Karpas-422 (cell line): ENCODE data around the gene FARP2. TPM values are rescaled to one million over a fixed set of nuclear protein-coding genes. Genes with fewer than 3 reads are reported as not detected.
"Not testable (repeated sequence)": the region's sequence is repeated elsewhere in the genome, so short reads cannot be mapped to it uniquely, and the experiment has no call there.

ENCODE experiments used
- DNase-seq: peaks from one replicate; pipeline ENCODE4 v3.0.0-alpha.2; 2015
- H2AFZ ChIP-seq: fragments of 200-600 bp; sonication (generic); 2 replicates; pipeline ENCODE4 v1.6.1; 2014; ENCODE audit warnings: antibody characterized with exemption, low read length, mixed read lengths
- H3K27ac ChIP-seq: fragments of 200-600 bp; sonication (generic); 2 replicates; pipeline ENCODE4 v1.5.1; 2014; ENCODE audit warnings: mild to moderate bottlenecking, low read length, moderate library complexity
- H3K27me3 ChIP-seq: fragments of 200-600 bp; sonication (generic); 2 replicates; pipeline ENCODE4 v1.6.1; 2014; ENCODE audit warnings: low read length, mixed read lengths
- H3K36me3 ChIP-seq: fragments of 200-600 bp; sonication (generic); 2 replicates; pipeline ENCODE4 v1.6.1; 2014; ENCODE audit warnings: low read length, mixed read lengths; ENCODE audit not compliant: insufficient read depth
- H3K4me1 ChIP-seq: fragments of 200-600 bp; sonication (generic); 2 replicates; pipeline ENCODE4 v1.6.1; 2014; ENCODE audit warnings: mild to moderate bottlenecking, low read length, mixed read lengths
- H3K4me2 ChIP-seq: fragments of 200-600 bp; sonication (generic); 2 replicates; pipeline ENCODE4 v1.6.1; 2014; ENCODE audit warnings: low read length, low read depth, mild to moderate bottlenecking; ENCODE audit not compliant: poor library complexity, severe bottlenecking
- H3K4me3 ChIP-seq: fragments of 200-600 bp; sonication (generic); 2 replicates; pipeline ENCODE4 v1.5.1; 2014; ENCODE audit warnings: mild to moderate bottlenecking, antibody characterized with exemption, low read length, mixed read lengths
- H3K79me2 ChIP-seq: fragments of 200-600 bp; sonication (generic); 2 replicates; pipeline ENCODE4 v1.6.1; 2014; ENCODE audit warnings: mild to moderate bottlenecking, low read length, mixed read lengths
- H3K9ac ChIP-seq: fragments of 200-600 bp; sonication (generic); 2 replicates; pipeline ENCODE4 v1.6.0; 2014; ENCODE audit warnings: low read length
- H3K9me2 ChIP-seq: fragments of 200-600 bp; sonication (generic), shearing (Covaris generic); replicated peaks from 2 replicates; pipeline ENCODE4 v1.6.0; 2014; ENCODE audit warnings: mild to moderate bottlenecking, low read length, moderate library complexity; ENCODE audit not compliant: insufficient read depth
- H3K9me3 ChIP-seq: fragments of 300-700, 200-600 bp; sonication (generic); 2 replicates; pipeline ENCODE4 v1.6.1; 2014; ENCODE audit warnings: low read length, mixed read lengths
- H4K20me1 ChIP-seq: fragments of 200-600 bp; sonication (generic); 2 replicates; pipeline ENCODE4 v1.6.1; 2014; ENCODE audit warnings: mild to moderate bottlenecking, antibody characterized with exemption, low read length, low read depth; ENCODE audit not compliant: insufficient read depth
- total RNA-seq: library from RNA; depleted of rRNA; stranded (reverse); fragments of >200 nt; shearing (Covaris generic); gene quantifications from 2 replicates; pipeline ENCODE4 v1.2.3, GENCODE V29; 2014; ENCODE audit warnings: low replicate concordance

Gene FARP2
- total RNA-seq, 1 experiment from 2014 or later = 40.0 TPM

DNA sequence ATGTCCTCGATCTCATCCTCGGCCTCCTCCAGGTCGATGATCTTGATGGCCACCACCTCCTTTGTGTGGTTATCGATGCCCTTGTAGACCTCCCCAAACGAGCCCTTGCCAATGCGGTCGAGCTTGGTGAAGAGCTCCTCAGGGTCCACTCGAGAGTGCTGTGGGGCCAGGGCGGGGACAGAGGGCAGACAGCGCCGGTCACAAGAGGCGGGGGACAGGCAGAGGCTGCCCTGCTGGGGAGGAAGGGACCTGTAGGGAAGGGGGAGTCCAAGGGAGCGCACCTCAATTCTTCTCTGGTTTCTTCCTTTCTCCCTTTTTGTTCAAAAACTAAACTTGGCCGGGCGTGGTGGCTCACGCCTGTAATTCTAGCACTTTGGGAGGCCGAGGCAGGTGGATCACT, 145.5 kb downstream of the FARP2 start:
- H4K20me1 ChIP-seq = no peaks in the 10 kb centered on the region

DNA sequence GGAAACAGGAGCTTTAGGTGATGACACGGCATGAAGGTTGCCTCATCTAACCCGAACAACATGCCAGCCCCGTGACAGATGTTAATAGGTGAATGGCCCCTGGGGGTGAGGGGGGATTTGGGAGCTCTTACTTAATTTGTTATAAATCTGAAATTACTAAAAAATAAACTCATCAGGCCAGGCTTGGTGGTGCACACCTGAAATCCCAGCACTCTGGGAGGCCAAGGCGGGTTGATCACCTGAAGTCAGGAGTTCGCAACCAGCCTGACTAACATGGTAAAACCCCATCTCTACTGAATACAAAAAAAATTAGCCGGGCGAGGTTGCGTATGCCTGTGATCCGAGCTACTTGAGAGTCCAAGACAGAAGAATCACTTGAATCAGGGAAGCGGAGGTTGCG, 146.2 kb downstream of the FARP2 start:
- Histone ChIP-seq H3K9me3 (no peaks in the 10 kb centered on the region), H2AFZ (no peak overlapping the region), H3K4me2 (no peak overlapping the region), H3K27me3 (no peaks in the 10 kb centered on the region), H3K79me2 (peaks cover 39% of the 10 kb centered on the region), H3K4me3 (no peak overlapping the region), H3K27ac (no peak overlapping the region), H3K9me2 (no peaks in the 10 kb centered on the region), H3K36me3 (no peaks in the 10 kb centered on the region), H3K9ac (no peak overlapping the region), H4K20me1 (no peaks in the 10 kb centered on the region), H3K4me1 (peaks cover 7% of the 10 kb centered on the region)
- DNase-seq = no peak

More for the DNA sequence above, 145.5 kb downstream of the FARP2 start:
- no peak overlapping the region for H3K27ac ChIP-seq
- no peak for DNase-seq
- no peak overlapping the region for H3K4me2 ChIP-seq
- H3K79me2 ChIP-seq = peaks cover 32% of the 10 kb centered on the region
- no peaks in the 10 kb centered on the region for H3K36me3 ChIP-seq
- no peaks in the 10 kb centered on the region for H3K9me2 ChIP-seq
- no peak overlapping the region for H3K9ac ChIP-seq
- no peak overlapping the region for H2AFZ ChIP-seq
- H3K4me1 ChIP-seq = peaks cover under 1% of the 10 kb centered on the region; the same call in 1 of the 2 replicates
- no peaks in the 10 kb centered on the region for H3K9me3 ChIP-seq
- no peak overlapping the region for H3K4me3 ChIP-seq
- no peaks in the 10 kb centered on the region for H3K27me3 ChIP-seq

DNA sequence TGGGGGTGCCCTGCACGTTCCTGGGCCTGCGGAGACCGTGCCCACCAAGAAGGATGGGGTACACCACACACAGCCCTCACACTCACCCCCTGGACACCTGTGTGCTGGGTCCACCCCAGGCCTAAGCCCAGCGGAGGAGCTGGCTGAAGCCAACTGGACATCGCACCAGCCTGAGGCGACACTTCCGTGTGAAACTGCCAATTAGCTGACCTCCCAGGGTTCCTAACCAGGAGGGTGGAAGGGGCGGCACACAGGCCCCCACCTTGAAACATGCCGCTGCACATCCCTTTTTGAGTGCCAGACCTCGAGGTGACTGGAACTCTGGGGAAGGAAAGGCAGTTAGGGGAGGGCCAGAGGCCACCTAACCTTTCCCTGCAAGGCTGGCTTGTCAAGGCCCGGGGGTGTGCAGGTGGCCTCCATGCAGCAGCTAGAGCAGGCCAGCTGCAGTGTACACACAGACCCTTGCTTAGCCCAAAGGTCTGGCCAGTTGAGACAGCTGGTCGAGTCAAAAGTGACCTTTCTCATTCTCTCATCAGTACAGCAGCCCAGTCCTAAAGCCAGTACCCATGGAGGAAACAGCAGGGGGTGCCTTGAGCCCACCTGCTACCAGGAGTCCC, 147.8 kb downstream of the FARP2 start:
- H4K20me1 ChIP-seq = no peaks in the 10 kb centered on the region
- no peak overlapping the region for H2AFZ ChIP-seq
- H3K36me3 ChIP-seq = no peaks in the 10 kb centered on the region
- peaks cover 47% of the 10 kb centered on the region for H3K79me2 ChIP-seq
- no peaks in the 10 kb centered on the region for H3K9me3 ChIP-seq
- no peaks in the 10 kb centered on the region for H3K9me2 ChIP-seq
- peaks cover 9% of the 10 kb centered on the region for H3K4me1 ChIP-seq
- no peak for DNase-seq
- H3K27ac ChIP-seq = no peak overlapping the region
- no peak overlapping the region for H3K4me2 ChIP-seq
- no peaks in the 10 kb centered on the region for H3K27me3 ChIP-seq
- H3K4me3 ChIP-seq = no peak overlapping the region
- H3K9ac ChIP-seq = no peak overlapping the region

DNA sequence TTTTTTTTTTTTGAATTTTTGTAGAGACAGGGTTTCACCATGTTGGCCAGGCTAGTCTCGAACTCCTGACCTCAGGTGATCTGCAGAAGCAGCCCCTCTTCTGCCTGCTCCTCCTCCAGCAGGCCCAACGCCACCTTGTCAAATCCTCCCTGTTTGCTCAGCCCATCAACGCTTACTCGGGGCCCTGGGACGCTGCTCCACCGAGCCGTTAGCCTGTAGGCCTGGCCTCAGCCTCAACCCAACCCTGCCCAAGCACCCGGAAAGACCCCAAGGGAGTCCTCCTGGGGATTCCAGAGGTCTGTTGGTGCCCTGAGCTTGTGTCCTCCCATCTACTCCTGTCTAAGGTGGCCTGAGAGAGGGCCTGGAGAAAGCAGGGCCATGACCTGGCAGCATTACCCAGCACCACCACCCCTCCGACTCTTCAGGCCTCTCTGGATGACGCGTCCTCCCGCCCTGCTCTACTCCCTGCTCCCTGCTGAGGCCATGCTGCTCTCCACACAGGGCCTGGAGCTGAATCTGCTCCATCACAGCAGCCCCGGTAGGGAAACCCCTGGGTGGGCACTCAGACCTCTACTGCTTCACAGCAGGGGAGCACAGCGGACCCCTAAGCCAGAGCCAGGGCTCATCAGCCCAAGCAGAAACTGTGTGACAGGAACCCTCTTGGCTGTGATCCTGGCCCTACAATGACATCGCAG, 149.1 kb downstream of the FARP2 start:
- no peak overlapping the region for H3K9ac ChIP-seq
- no peak for DNase-seq
- peaks cover 47% of the 10 kb centered on the region for H3K79me2 ChIP-seq
- H3K4me2 ChIP-seq = no peak overlapping the region
- H3K36me3 ChIP-seq = no peaks in the 10 kb centered on the region
- no peaks in the 10 kb centered on the region for H3K9me2 ChIP-seq
- H3K4me1 ChIP-seq = peaks cover 11% of the 10 kb centered on the region
- H3K27me3 ChIP-seq = no peaks in the 10 kb centered on the region
- H2AFZ ChIP-seq = no peak overlapping the region
- H3K4me3 ChIP-seq = no peak overlapping the region
- no peaks in the 10 kb centered on the region for H3K9me3 ChIP-seq
- no peak overlapping the region for H3K27ac ChIP-seq
- H4K20me1 ChIP-seq = no peaks in the 10 kb centered on the region

DNA sequence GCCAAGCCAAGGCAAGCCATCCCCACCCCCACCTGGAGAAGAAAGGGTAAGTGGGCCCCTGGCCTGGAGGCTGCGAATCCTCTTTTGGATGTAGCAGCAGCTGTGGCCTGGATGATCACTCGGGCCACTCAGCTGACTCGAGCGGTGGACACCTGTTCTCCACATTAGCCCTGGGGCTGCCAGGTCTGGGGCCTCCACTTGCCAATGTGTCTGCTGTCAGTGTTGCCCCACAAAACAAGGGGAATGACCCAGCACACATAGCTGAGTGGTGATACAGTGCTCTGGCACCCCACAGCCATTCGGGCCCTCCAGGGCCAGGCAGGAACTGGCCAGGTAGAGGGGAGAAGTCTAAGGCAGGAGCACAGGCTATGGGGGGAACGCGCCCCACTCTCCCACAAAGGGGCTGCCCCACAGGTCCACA, 149.7 kb downstream of the FARP2 start:
- H2AFZ ChIP-seq = no peak overlapping the region
- no peak overlapping the region for H3K4me2 ChIP-seq
- no peak overlapping the region for H3K4me3 ChIP-seq
- H3K4me1 ChIP-seq = peaks cover 11% of the 10 kb centered on the region
- DNase-seq = no peak
- H4K20me1 ChIP-seq = no peaks in the 10 kb centered on the region
- H3K9ac ChIP-seq = no peak overlapping the region
- H3K9me3 ChIP-seq = no peaks in the 10 kb centered on the region
- H3K27me3 ChIP-seq = no peaks in the 10 kb centered on the region
- peaks cover 45% of the 10 kb centered on the region for H3K79me2 ChIP-seq
- no peak overlapping the region for H3K27ac ChIP-seq
- no peaks in the 10 kb centered on the region for H3K36me3 ChIP-seq
- H3K9me2 ChIP-seq = no peaks in the 10 kb centered on the region

DNA sequence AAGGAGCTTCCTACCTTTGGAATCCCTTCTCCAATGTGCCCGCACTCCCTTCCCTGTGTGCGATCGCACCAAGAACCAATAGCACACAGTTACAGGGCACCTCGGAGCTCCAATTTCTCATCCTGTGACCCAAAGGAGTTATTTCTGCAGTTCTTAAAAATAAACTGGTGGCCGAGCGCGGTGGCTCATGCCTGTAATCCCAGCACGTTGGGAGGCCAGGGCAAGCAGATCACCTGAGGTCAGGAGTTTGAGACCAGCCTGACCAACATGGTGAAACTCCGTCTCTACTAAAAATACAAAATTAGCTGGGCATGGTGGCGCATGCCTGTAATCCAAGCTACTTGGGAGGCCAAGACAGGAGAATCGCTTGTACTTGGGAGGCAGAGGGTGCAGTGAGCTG, 150.2 kb downstream of the FARP2 start:
- not testable (repeated sequence) for H4K20me1 ChIP-seq

DNA sequence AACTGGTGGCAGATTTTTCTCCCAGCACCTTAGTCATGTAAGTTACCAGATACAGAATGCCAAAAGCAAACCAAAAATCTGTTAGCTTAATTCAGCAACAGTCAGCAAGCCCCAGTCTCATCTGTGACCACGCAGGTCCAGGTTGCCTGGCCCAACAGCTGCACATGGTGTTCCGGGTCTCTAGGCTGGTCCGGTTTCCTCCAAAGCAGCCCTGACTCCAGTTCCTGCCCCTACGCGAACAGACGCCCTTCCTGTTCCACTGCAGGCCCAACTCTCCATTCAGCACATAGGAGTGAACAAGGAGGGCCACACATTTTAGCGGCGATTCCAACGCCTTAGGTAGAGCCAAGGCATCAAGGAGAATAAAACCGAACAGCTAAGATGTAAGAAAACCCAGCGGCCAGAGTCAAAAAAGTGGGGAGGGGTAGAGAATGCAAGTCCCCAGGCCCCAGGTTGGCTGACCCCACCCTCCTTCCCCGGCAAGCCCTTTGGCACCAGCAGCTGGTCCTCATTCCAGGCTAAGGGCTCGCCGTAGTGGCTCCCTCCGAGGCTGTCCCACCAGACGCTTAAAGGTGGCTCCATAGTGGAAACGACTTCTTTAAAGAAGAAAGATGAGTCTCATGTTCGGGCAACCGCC, 150.8 kb downstream of the FARP2 start:
- H3K4me1 ChIP-seq = peaks cover 11% of the 10 kb centered on the region
- no peaks in the 10 kb centered on the region for H3K9me3 ChIP-seq
- H3K27ac ChIP-seq = no peak overlapping the region
- no peaks in the 10 kb centered on the region for H3K9me2 ChIP-seq
- peak overlapping the region; percentile 99 for H3K4me2 ChIP-seq
- no peaks in the 10 kb centered on the region for H3K27me3 ChIP-seq
- H3K36me3 ChIP-seq = no peaks in the 10 kb centered on the region
- peaks cover 43% of the 10 kb centered on the region for H3K79me2 ChIP-seq
- H3K4me3 ChIP-seq = peak overlapping the region; percentile 99
- peak overlapping the region; percentile 95 for H3K9ac ChIP-seq
- H4K20me1 ChIP-seq = no peaks in the 10 kb centered on the region
- no peak for DNase-seq
- H2AFZ ChIP-seq = no peak overlapping the region

More for the DNA sequence above, 150.2 kb downstream of the FARP2 start:
- peaks cover 11% of the 10 kb centered on the region for H3K4me1 ChIP-seq
- H3K27ac ChIP-seq, H3K4me3 ChIP-seq, H2AFZ ChIP-seq, H3K27me3 ChIP-seq, H3K9me3 ChIP-seq, DNase-seq, H3K36me3 ChIP-seq, H3K9me2 ChIP-seq, H3K9ac ChIP-seq: not testable (repeated sequence)
- peaks cover 43% of the 10 kb centered on the region for H3K79me2 ChIP-seq
- H3K4me2 ChIP-seq = peak overlapping the region; percentile 99
